ENCODE results near the gene MYRFL.
A peak's percentile ranks its signal among the peaks of the same experiment; 100 is the strongest.
"Not testable (repeated sequence)": the region's sequence is repeated elsewhere in the genome, so short reads cannot be mapped to it uniquely, and the experiment has no call there.

Gene MYRFL

GRCh38 chr12:69844416-69844815 is 19.4 kb downstream of the MYRFL start:
- no peak for DNase-seq (ENCODE audit: low spot score)

GRCh38 chr12:69844836-69845235 is 19.8 kb downstream of the MYRFL start:
- no peak for DNase-seq (ENCODE audit: low spot score)

- DNase-seq (ENCODE audit: low spot score) = no peak
Observed at GRCh38 chr12:69846976-69847375, 21.9 kb downstream of the MYRFL start.

GRCh38 chr12:69851976-69852375 is 26.9 kb downstream of the MYRFL start:
- no peak for DNase-seq (ENCODE audit: low spot score)

GRCh38 chr12:69853176-69853961 is 28.3 kb downstream of the MYRFL start:
- DNase-seq (ENCODE audit: low spot score) = not testable (repeated sequence)

GRCh38 chr12:69866698-69867097 is 41.7 kb downstream of the MYRFL start:
- DNase-seq (ENCODE audit: low spot score) = no peak

- no peak for DNase-seq (ENCODE audit: low spot score)
Observed at GRCh38 chr12:69868695-69869094, 43.7 kb downstream of the MYRFL start.

GRCh38 chr12:69872804-69873203 is 47.8 kb downstream of the MYRFL start:
- no peak for DNase-seq (ENCODE audit: low spot score)

GRCh38 chr12:69873429-69873828 is 48.4 kb downstream of the MYRFL start:
- no peak for DNase-seq (ENCODE audit: low spot score)

GRCh38 chr12:69874606-69875005 is 49.6 kb downstream of the MYRFL start:
- no peak for DNase-seq (ENCODE audit: low spot score)

GRCh38 chr12:69875416-69875935 is 50.4 kb downstream of the MYRFL start:
- no peak for DNase-seq (ENCODE audit: low spot score)

- DNase-seq (ENCODE audit: low spot score) = peak; percentile 82
Observed at GRCh38 chr12:69879007-69879960, 54.3 kb downstream of the MYRFL start.

- no peak for DNase-seq (ENCODE audit: low spot score)
Observed at GRCh38 chr12:69880571-69880970, 55.5 kb downstream of the MYRFL start.

GRCh38 chr12:69881771-69882170 is 56.7 kb downstream of the MYRFL start:
- DNase-seq (ENCODE audit: low spot score) = no peak

GRCh38 chr12:69884386-69884785 is 59.4 kb downstream of the MYRFL start:
- DNase-seq (ENCODE audit: low spot score) = no peak

- no peak for DNase-seq (ENCODE audit: low spot score)
Observed at GRCh38 chr12:69885658-69886057, 60.6 kb downstream of the MYRFL start.

- no peak for DNase-seq (ENCODE audit: low spot score)
Observed at GRCh38 chr12:69886109-69886508, 61.1 kb downstream of the MYRFL start.

- DNase-seq (ENCODE audit: low spot score) = no peak
Observed at GRCh38 chr12:69886715-69887114, 61.7 kb downstream of the MYRFL start.

GRCh38 chr12:69888901-69889300 is 63.9 kb downstream of the MYRFL start:
- DNase-seq (ENCODE audit: low spot score) = no peak

GRCh38 chr12:69894800-69895383 is 69.9 kb downstream of the MYRFL start:
- DNase-seq (ENCODE audit: low spot score) = no peak

GRCh38 chr12:69896653-69897381 is 71.8 kb downstream of the MYRFL start:
- DNase-seq (ENCODE audit: low spot score) = no peak

GRCh38 chr12:69897744-69898143 is 72.7 kb downstream of the MYRFL start:
- no peak for DNase-seq (ENCODE audit: low spot score)
